Caco-2 (cell line): Measurements from ENCODE around the gene TSHZ1. TPM values are rescaled to one million over a fixed set of nuclear protein-coding genes. Genes with fewer than 3 reads are reported as not detected.

ENCODE experiments used
- BruUV-seq: library from RNA; stranded (reverse); fragments of 400-500 nt; replicated peaks from 2 replicates; lab custom pipeline; 2021; lab: Mats Ljungman, UMichigan
- CTCF ChIA-PET: fragments of 300-600 bp; sonication (Branson Sonifier 250); formaldehyde crosslinking; loops from one replicate; lab custom pipeline; 2022; ENCODE audit warnings: antibody characterized with exemption; lab: Charles Lee
- POLR2A ChIA-PET: fragments of 300-600 bp; sonication (Branson Sonifier 250); formaldehyde crosslinking; loops from one replicate; lab custom pipeline; 2022; ENCODE audit warnings: antibody characterized with exemption; lab: Charles Lee
- DNase-seq, 2 experiments: peaks; one replicate each; pipeline versions ENCODE4 v3.0.0 to v3.0.0-alpha.2; 2020 to 2022
- H3K27me3 ChIP-seq: replicated peaks from 2 replicates; pipeline ENCODE4 v1.6.0; 2011; ENCODE audit warnings: low read length; ENCODE audit not compliant: control insufficient read depth, insufficient read depth
- H3K36me3 ChIP-seq: 2 replicates; pipeline ENCODE4 v1.5.1; 2011; ENCODE audit warnings: low read length; ENCODE audit not compliant: control insufficient read depth, insufficient read depth
- H3K4me1 ChIP-seq: fragments of 250-450 bp; sonication (Bioruptor Pico); 2 replicates; pipeline ENCODE4 v1.5.1; 2020; ENCODE audit warnings: mild to moderate bottlenecking
- H3K4me3 ChIP-seq: 2 replicates; pipeline ENCODE4 v1.5.1; 2011; ENCODE audit warnings: low read depth, mild to moderate bottlenecking, control low read depth, low read length
- H3K9me3 ChIP-seq: fragments of 250-450 bp; sonication (Bioruptor Pico); 2 replicates; pipeline ENCODE4 v1.5.1; 2020; ENCODE audit warnings: mild to moderate bottlenecking, moderate library complexity
- H3K27ac Mint-ChIP-seq: one replicate; pipeline ENCODE4 v1.8.0; 2022; ENCODE audit warnings: mixed read lengths; ENCODE audit not compliant: unreplicated experiment
- H3K27me3 Mint-ChIP-seq: one replicate; pipeline ENCODE4 v1.8.0; 2022; ENCODE audit warnings: mixed read lengths; ENCODE audit not compliant: insufficient read depth, unreplicated experiment
- H3K36me3 Mint-ChIP-seq: one replicate; pipeline ENCODE4 v1.8.0; 2022; ENCODE audit warnings: mild to moderate bottlenecking, mixed read lengths; ENCODE audit not compliant: insufficient read depth, unreplicated experiment
- H3K4me1 Mint-ChIP-seq: one replicate; pipeline ENCODE4 v1.8.0; 2022; ENCODE audit warnings: low read depth, mixed read lengths; ENCODE audit not compliant: unreplicated experiment
- H3K4me3 Mint-ChIP-seq: one replicate; pipeline ENCODE4 v1.8.0; 2022; ENCODE audit warnings: mild to moderate bottlenecking, moderate library complexity, mixed read lengths; ENCODE audit not compliant: unreplicated experiment
- H3K9me3 Mint-ChIP-seq: one replicate; pipeline ENCODE4 v1.8.0; 2022; ENCODE audit warnings: mixed read lengths; ENCODE audit not compliant: unreplicated experiment
- CTCF ChIP-seq, 2 experiments: fragments of 200-600 bp in 1 of 2; IDR thresholded peaks; 1 replicate in 1 of 2; 2 replicates in 1 of 2; pipeline versions ENCODE4 v1.5.1 to v1.8.0; 2011 to 2022; ENCODE audit warnings: antibody characterized with exemption in 1 of 2, control low read depth in 1 of 2, inconsistent platforms in 1 of 2, low read depth in 1 of 2, low read length in 1 of 2, mild to moderate bottlenecking in 1 of 2, moderate library complexity in 1 of 2; ENCODE audit not compliant: insufficient read depth in 1 of 2, severe bottlenecking in 1 of 2, unreplicated experiment in 1 of 2
- intact Hi-C: fragments of 100-400 bp; cut with micrococcal nuclease; formaldehyde crosslinking; loops from one replicate; pipeline ENCODE4 v1.10.0; 2022; ENCODE audit not compliant: unreplicated experiment
- total RNA-seq: library from RNA; stranded (reverse); gene quantifications from 2 replicates; pipeline ENCODE4 v1.2.3, GENCODE V29; 2022

The TSHZ1 gene
- total RNA-seq, 1 experiment from 2014 or later: 4.4 TPM

GRCh38 chr18:75162467-75162866 is 48.1 kb upstream of the TSHZ1 start:
- Mint-ChIP-seq H3K4me1 (no peaks in the 10 kb centered on the region), H3K27me3 (no peaks in the 10 kb centered on the region), H3K4me3 (no peak overlapping the region), H3K27ac (no peak overlapping the region), H3K36me3 (no peaks in the 10 kb centered on the region), H3K9me3 (no peaks in the 10 kb centered on the region)
- no peaks in the 10 kb centered on the region for H3K36me3 ChIP-seq
- ChIA-PET POLR2A (no interaction called here), CTCF (no interaction called here)
- no peak for DNase-seq
- no TSS peak for BruUV-seq
- no peaks in the 10 kb centered on the region for H3K9me3 ChIP-seq
- H3K4me3 ChIP-seq: no peak overlapping the region
- intact Hi-C loops: no loop called here
- TF ChIP-seq CTCF (IDR thresholded peaks at IDR 0.05; ENCODE audit: insufficient read depth in 1 of 2, low read depth in 1 of 2, low read length in 1 of 2, severe bottlenecking in 1 of 2, unreplicated experiment in 1 of 2): no peak
- H3K27me3 ChIP-seq: no peaks in the 10 kb centered on the region
- no peaks in the 10 kb centered on the region for H3K4me1 ChIP-seq

GRCh38 chr18:75162978-75163377 is 47.6 kb upstream of the TSHZ1 start:
- ChIA-PET CTCF (no interaction called here), POLR2A (no interaction called here)
- H3K4me3 ChIP-seq: no peak overlapping the region
- H3K36me3 ChIP-seq: no peaks in the 10 kb centered on the region
- H3K9me3 ChIP-seq: no peaks in the 10 kb centered on the region
- Mint-ChIP-seq H3K27ac (no peak overlapping the region), H3K4me3 (no peak overlapping the region), H3K36me3 (no peaks in the 10 kb centered on the region), H3K9me3 (no peaks in the 10 kb centered on the region), H3K4me1 (no peaks in the 10 kb centered on the region), H3K27me3 (no peaks in the 10 kb centered on the region)
- DNase-seq: no peak
- no peak for TF ChIP-seq CTCF (IDR thresholded peaks at IDR 0.05; ENCODE audit: insufficient read depth in 1 of 2, low read depth in 1 of 2, low read length in 1 of 2, severe bottlenecking in 1 of 2, unreplicated experiment in 1 of 2)
- no peaks in the 10 kb centered on the region for H3K4me1 ChIP-seq
- intact Hi-C loops: no loop called here
- BruUV-seq: no TSS peak
- no peaks in the 10 kb centered on the region for H3K27me3 ChIP-seq

GRCh38 chr18:75163736-75164135 is 46.9 kb upstream of the TSHZ1 start:
- intact Hi-C loops: no loop called here
- H3K4me3 ChIP-seq: no peak overlapping the region
- POLR2A ChIA-PET: no interaction called here
- H3K9me3 Mint-ChIP-seq: no peaks in the 10 kb centered on the region
- no peaks in the 10 kb centered on the region for H3K36me3 ChIP-seq
- H3K4me3 Mint-ChIP-seq: no peak overlapping the region
- no peak for DNase-seq
- no peaks in the 10 kb centered on the region for H3K27me3 Mint-ChIP-seq
- no peaks in the 10 kb centered on the region for H3K4me1 Mint-ChIP-seq
- no peak overlapping the region for H3K27ac Mint-ChIP-seq
- no peak for TF ChIP-seq CTCF (IDR thresholded peaks at IDR 0.05; ENCODE audit: insufficient read depth in 1 of 2, low read depth in 1 of 2, low read length in 1 of 2, severe bottlenecking in 1 of 2, unreplicated experiment in 1 of 2)
- no peaks in the 10 kb centered on the region for H3K36me3 Mint-ChIP-seq
- H3K27me3 ChIP-seq: no peaks in the 10 kb centered on the region
- no peaks in the 10 kb centered on the region for H3K9me3 ChIP-seq
- BruUV-seq: no TSS peak
- no peaks in the 10 kb centered on the region for H3K4me1 ChIP-seq
- CTCF ChIA-PET: no interaction called here
